ENCODE data around the gene SLC35D3.
A peak's percentile ranks its signal among the peaks of the same experiment; 100 is the strongest.
"Not testable (repeated sequence)": the region's sequence is repeated elsewhere in the genome, so short reads cannot be mapped to it uniquely, and the experiment has no call there.

SLC35D3 gene

DNA sequence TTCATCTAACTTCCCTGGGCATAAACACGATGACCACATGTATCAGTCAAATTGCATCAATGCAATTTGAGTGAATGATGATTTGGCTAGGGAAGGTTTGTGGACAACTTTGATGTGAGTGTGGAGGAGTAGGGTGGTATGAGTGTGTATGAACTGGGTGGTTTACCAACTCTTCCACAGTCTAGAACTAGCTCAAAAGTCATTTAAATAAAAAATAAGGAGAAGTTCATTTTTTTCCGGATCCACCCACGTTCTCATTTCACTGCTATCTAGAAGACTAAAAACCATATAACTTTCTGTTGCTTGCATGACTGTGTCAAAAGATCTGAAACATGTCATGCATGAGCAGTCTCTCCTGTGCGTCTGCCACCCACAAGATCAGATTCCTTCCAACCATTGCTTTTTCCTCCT lies 23.6 kb downstream of the SLC35D3 start:
- Histone ChIP-seq H3K27me3 (ENCODE audit: control insufficient read depth in 1 of 2, insufficient read depth in 1 of 2, low read length in 2 of 2) (peaks cover 16 to 17% of the 10 kb centered on the region in 2 experiments), H3K4me2 (ENCODE audit: low read length, poor library complexity, severe bottlenecking) (no peak overlapping the region), H3K79me1 (replicated peaks; ENCODE audit: low read length, poor library complexity, severe bottlenecking) (no peaks in the 10 kb centered on the region), H3K4me1 (ENCODE audit: control insufficient read depth, insufficient read depth, low read depth, low read length) (no peaks in the 10 kb centered on the region), H2BK12ac (ENCODE audit: low read length in 2 of 2) (no peak overlapping the region), H2BK15ac (ENCODE audit: low read depth, poor library complexity, severe bottlenecking) (no peak overlapping the region), H4K91ac (ENCODE audit: low read length) (no peak overlapping the region), H3K9me3 (ENCODE audit: control insufficient read depth, low read length) (no peaks in the 10 kb centered on the region), H3K23ac (ENCODE audit: low read length in 2 of 2) (no peak overlapping the region), H3K27ac (ENCODE audit: low read length, poor library complexity, severe bottlenecking) (no peak overlapping the region), H4K8ac (ENCODE audit: low read length) (no peak overlapping the region), H2BK5ac (ENCODE audit: low read depth, low read length, poor library complexity, severe bottlenecking) (no peak overlapping the region), H2AK5ac (ENCODE audit: low read length, severe bottlenecking) (no peak overlapping the region), H2BK120ac (ENCODE audit: low read depth, low read length) (no peak overlapping the region), H3K4ac (ENCODE audit: low read depth in 1 of 2, low read length in 2 of 2) (no peak overlapping the region), H3K4me3 (ENCODE audit: insufficient read depth in 1 of 2, low read depth in 1 of 2, low read length in 2 of 2) (no peak overlapping the region), H3K36me3 (ENCODE audit: control insufficient read depth in 1 of 2, insufficient read depth in 2 of 2, low read depth in 1 of 2, low read length in 2 of 2) (no peaks in the 10 kb centered on the region), H2AFZ (ENCODE audit: low read depth, low read length) (no peak overlapping the region), H3K9ac (ENCODE audit: low read length) (no peak overlapping the region), H3K14ac (ENCODE audit: low read length in 2 of 2) (no peak overlapping the region), H3K18ac (ENCODE audit: low read depth in 1 of 2, low read length in 2 of 2) (no peak overlapping the region)
- WGBS, result 94% methylated on average over 4 of the region's 4 CpGs
- DNase-seq, result no peak

DNA sequence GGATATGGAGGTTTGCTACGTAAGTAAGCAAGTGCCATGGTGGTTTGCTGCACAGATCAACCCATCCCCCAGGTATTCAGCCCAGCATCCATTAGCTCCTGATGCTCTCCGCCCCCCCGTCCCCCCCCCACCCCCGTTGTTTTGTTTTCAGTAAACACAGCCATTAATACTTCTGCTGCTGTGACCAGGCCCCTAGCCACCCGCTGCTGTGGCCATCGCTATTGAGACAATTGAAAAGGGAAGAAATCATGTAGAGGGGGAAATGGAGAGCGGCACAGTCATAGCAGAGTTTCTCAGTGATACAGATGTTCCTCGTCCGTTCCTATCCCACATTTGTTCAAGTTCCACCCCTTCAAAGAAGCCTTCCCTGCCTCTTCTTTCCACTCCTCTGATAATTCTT lies 24.9 kb downstream of the SLC35D3 start:
- no peak overlapping the region for H2AFZ ChIP-seq (ENCODE audit: low read depth, low read length)
- H4K91ac ChIP-seq (ENCODE audit: low read length), result no peak overlapping the region
- no peak overlapping the region for H3K27ac ChIP-seq (ENCODE audit: low read length, poor library complexity, severe bottlenecking)
- no peak overlapping the region for H2BK120ac ChIP-seq (ENCODE audit: low read depth, low read length)
- no peak overlapping the region for H3K9ac ChIP-seq (ENCODE audit: low read length)
- peaks cover 15 to 16% of the 10 kb centered on the region in 2 experiments for H3K27me3 ChIP-seq (ENCODE audit: control insufficient read depth in 1 of 2, insufficient read depth in 1 of 2, low read length in 2 of 2)
- no peaks in the 10 kb centered on the region for H3K4me1 ChIP-seq (ENCODE audit: control insufficient read depth, insufficient read depth, low read depth, low read length)
- H2BK12ac ChIP-seq (ENCODE audit: low read length in 2 of 2), result no peak overlapping the region
- H2AK5ac ChIP-seq (ENCODE audit: low read length, severe bottlenecking), result no peak overlapping the region
- no peak overlapping the region for H2BK15ac ChIP-seq (ENCODE audit: low read depth, poor library complexity, severe bottlenecking)
- no peaks in the 10 kb centered on the region for H3K36me3 ChIP-seq (ENCODE audit: control insufficient read depth in 1 of 2, insufficient read depth in 2 of 2, low read depth in 1 of 2, low read length in 2 of 2)
- no peaks in the 10 kb centered on the region for H3K9me3 ChIP-seq (ENCODE audit: control insufficient read depth, low read length)
- H3K4ac ChIP-seq (ENCODE audit: low read depth in 1 of 2, low read length in 2 of 2), result no peak overlapping the region
- no peak overlapping the region for H3K14ac ChIP-seq (ENCODE audit: low read length in 2 of 2)
- WGBS, result 82% methylated on average over 3 of the region's 9 CpGs
- H3K4me3 ChIP-seq (ENCODE audit: insufficient read depth in 1 of 2, low read depth in 1 of 2, low read length in 2 of 2), result no peak overlapping the region
- no peaks in the 10 kb centered on the region for H3K79me1 ChIP-seq (replicated peaks; ENCODE audit: low read length, poor library complexity, severe bottlenecking)
- H3K23ac ChIP-seq (ENCODE audit: low read length in 2 of 2), result no peak overlapping the region
- H4K8ac ChIP-seq (ENCODE audit: low read length), result no peak overlapping the region
- no peak overlapping the region for H2BK5ac ChIP-seq (ENCODE audit: low read depth, low read length, poor library complexity, severe bottlenecking)
- H3K18ac ChIP-seq (ENCODE audit: low read depth in 1 of 2, low read length in 2 of 2), result no peak overlapping the region
- no peak overlapping the region for H3K4me2 ChIP-seq (ENCODE audit: low read length, poor library complexity, severe bottlenecking)
- DNase-seq, result no peak

DNA sequence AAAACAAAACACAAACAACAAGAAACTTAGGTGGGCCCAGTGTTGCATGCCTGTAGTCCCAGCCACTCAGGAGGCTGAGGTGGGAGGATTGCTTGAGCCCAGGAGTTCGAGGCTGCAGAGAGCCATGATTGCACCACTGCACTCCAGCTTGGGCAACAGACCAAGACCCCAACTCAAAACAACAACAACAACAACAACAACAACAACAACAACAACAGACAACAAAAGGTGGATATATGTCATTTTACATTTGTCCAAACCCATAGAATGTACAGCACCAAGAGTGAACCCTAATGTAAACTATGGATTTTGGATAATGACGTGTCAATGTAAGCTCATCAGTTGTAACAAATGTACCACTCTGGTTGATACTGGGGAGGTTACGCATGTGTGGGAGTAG lies 27.9 kb downstream of the SLC35D3 start:
- not testable (repeated sequence) for H3K9ac ChIP-seq (ENCODE audit: low read length); H3K79me1 ChIP-seq (replicated peaks; ENCODE audit: low read length, poor library complexity, severe bottlenecking); H2AK5ac ChIP-seq (ENCODE audit: low read length, severe bottlenecking); DNase-seq; H2BK5ac ChIP-seq (ENCODE audit: low read depth, low read length, poor library complexity, severe bottlenecking); H3K27ac ChIP-seq (ENCODE audit: low read length, poor library complexity, severe bottlenecking); H3K36me3 ChIP-seq (ENCODE audit: control insufficient read depth in 1 of 2, insufficient read depth in 2 of 2, low read depth in 1 of 2, low read length in 2 of 2); H2BK120ac ChIP-seq (ENCODE audit: low read depth, low read length); H3K4ac ChIP-seq (ENCODE audit: low read depth in 1 of 2, low read length in 2 of 2); H3K4me1 ChIP-seq (ENCODE audit: control insufficient read depth, insufficient read depth, low read depth, low read length); H3K4me2 ChIP-seq (ENCODE audit: low read length, poor library complexity, severe bottlenecking); H3K23ac ChIP-seq (ENCODE audit: low read length in 2 of 2); H3K27me3 ChIP-seq (ENCODE audit: control insufficient read depth in 1 of 2, insufficient read depth in 1 of 2, low read length in 2 of 2); H3K14ac ChIP-seq (ENCODE audit: low read length in 2 of 2); H4K91ac ChIP-seq (ENCODE audit: low read length); H2AFZ ChIP-seq (ENCODE audit: low read depth, low read length); H3K18ac ChIP-seq (ENCODE audit: low read depth in 1 of 2, low read length in 2 of 2); H2BK12ac ChIP-seq (ENCODE audit: low read length in 2 of 2); H2BK15ac ChIP-seq (ENCODE audit: low read depth, poor library complexity, severe bottlenecking); H4K8ac ChIP-seq (ENCODE audit: low read length); H3K4me3 ChIP-seq (ENCODE audit: insufficient read depth in 1 of 2, low read depth in 1 of 2, low read length in 2 of 2); H3K9me3 ChIP-seq (ENCODE audit: control insufficient read depth, low read length)
- 81% methylated on average over 2 of the region's 3 CpGs for WGBS

DNA sequence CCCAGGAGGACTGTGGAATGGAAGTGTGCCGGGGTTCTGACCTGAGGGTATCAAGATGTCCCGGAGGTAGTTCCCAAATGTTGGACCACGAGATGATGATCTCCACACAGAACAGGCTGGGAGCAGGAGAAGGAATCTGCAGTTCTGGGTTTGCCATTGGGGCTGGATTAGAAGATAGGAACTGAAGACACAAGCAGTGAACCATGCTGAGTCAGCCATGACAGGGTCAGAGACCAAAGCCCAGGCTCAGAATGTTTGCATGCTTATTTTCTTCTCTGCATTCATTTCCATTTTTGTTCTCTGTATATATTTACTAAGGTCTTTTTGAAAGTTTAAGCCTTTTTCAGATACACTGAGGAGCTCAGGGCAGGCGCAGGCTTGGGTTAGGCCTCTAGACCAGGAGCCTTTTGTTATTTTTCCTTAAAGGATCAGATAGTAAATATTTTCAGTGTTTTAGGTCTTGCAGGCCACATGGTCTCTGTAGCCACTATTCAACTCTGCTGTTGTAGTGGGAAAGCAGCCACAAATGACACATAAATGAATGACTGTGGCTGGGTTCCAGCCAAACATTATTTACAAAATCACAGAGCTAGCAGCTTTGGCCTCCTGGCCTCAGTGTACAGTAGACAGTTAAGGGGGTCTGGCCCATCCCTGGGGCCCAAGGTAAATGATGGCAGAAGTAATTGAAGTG lies 28.5 kb downstream of the SLC35D3 start:
- Histone ChIP-seq H2BK5ac (ENCODE audit: low read depth, low read length, poor library complexity, severe bottlenecking) (no peak overlapping the region), H3K4me2 (ENCODE audit: low read length, poor library complexity, severe bottlenecking) (no peak overlapping the region)

More for the DNA sequence above, 28.5 kb downstream of the SLC35D3 start:
- Histone ChIP-seq H3K9ac (ENCODE audit: low read length) (no peak overlapping the region), H2AK5ac (ENCODE audit: low read length, severe bottlenecking) (no peak overlapping the region), H3K27ac (ENCODE audit: low read length, poor library complexity, severe bottlenecking) (no peak overlapping the region), H3K79me1 (replicated peaks; ENCODE audit: low read length, poor library complexity, severe bottlenecking) (no peaks in the 10 kb centered on the region), H2BK12ac (ENCODE audit: low read length in 2 of 2) (no peak overlapping the region), H3K27me3 (ENCODE audit: control insufficient read depth in 1 of 2, insufficient read depth in 1 of 2, low read length in 2 of 2) (peaks cover 1 to 5% of the 10 kb centered on the region in 2 experiments), H3K14ac (ENCODE audit: low read length in 2 of 2) (no peak overlapping the region), H3K23ac (ENCODE audit: low read length in 2 of 2) (no peak overlapping the region), H2AFZ (ENCODE audit: low read depth, low read length) (no peak overlapping the region), H3K4me3 (ENCODE audit: insufficient read depth in 1 of 2, low read depth in 1 of 2, low read length in 2 of 2) (no peak overlapping the region), H3K4ac (ENCODE audit: low read depth in 1 of 2, low read length in 2 of 2) (no peak overlapping the region), H3K9me3 (ENCODE audit: control insufficient read depth, low read length) (no peaks in the 10 kb centered on the region), H2BK15ac (ENCODE audit: low read depth, poor library complexity, severe bottlenecking) (no peak overlapping the region), H3K18ac (ENCODE audit: low read depth in 1 of 2, low read length in 2 of 2) (no peak overlapping the region), H2BK120ac (ENCODE audit: low read depth, low read length) (no peak overlapping the region), H4K8ac (ENCODE audit: low read length) (no peak overlapping the region), H4K91ac (ENCODE audit: low read length) (no peak overlapping the region), H3K36me3 (ENCODE audit: control insufficient read depth in 1 of 2, insufficient read depth in 2 of 2, low read depth in 1 of 2, low read length in 2 of 2) (no peaks in the 10 kb centered on the region), H3K4me1 (ENCODE audit: control insufficient read depth, insufficient read depth, low read depth, low read length) (no peaks in the 10 kb centered on the region)
- DNase-seq, result peak; percentile 31
- 88% methylated on average over 4 of the region's 4 CpGs for WGBS
